Measurements from ENCODE around the gene STRN. TPM values are rescaled to one million over a fixed set of nuclear protein-coding genes. Genes with fewer than 3 reads are reported as not detected.

Gene STRN
- total RNA-seq, 2 donors from 2014 or later = 15.0 to 32.3 TPM

DNA sequence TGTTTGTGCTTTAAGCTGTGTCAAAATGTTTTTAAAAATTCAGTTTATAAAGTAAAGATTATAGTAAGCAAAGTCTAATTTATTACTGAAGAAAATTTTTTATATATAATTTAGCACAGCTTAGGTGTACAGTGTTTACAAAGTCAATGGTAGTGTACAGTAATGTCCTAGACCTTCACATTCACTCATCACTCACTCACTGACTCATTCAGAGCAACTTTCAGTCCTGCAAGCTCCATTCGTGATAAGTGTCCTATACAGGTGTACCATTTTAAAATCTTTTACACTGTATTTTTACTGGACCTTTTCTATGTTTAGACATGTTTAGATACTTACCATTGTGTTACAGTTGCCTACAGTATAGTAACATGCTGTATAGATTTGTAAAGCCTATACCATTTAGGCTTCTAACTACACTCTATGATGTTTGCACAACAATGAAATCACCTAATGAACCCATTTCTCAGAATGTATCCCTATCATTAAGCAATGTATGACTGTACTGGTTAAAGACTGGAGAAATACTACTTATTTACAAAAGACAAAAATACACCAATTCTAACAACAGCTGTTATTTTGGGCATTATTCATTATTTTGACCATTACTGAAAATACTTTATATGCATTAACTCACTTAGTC is 95.1 kb downstream of the STRN start:
- H3K4me1 ChIP-seq (replicated peaks) = no peaks in the 10 kb centered on the region
- DNase-seq (ENCODE audit: low spot score) = no peak
- intact Hi-C loops (cut with DNase I) = no loop called here
- H3K27ac ChIP-seq = no peak overlapping the region
- no peaks in the 10 kb centered on the region for H3K36me3 ChIP-seq
- 81% methylated on average over 1 of the region's 1 CpG for WGBS
- no peaks in the 10 kb centered on the region for H3K27me3 ChIP-seq (replicated peaks; ENCODE audit: insufficient read depth)
- no peak overlapping the region for H3K4me3 ChIP-seq
- TF ChIP-seq POLR2AphosphoS5 (IDR thresholded peaks at IDR 0.05) (no peak), POLR2A (IDR thresholded peaks at IDR 0.05) (no peak)
- TF ChIP-seq, protein P1, sequence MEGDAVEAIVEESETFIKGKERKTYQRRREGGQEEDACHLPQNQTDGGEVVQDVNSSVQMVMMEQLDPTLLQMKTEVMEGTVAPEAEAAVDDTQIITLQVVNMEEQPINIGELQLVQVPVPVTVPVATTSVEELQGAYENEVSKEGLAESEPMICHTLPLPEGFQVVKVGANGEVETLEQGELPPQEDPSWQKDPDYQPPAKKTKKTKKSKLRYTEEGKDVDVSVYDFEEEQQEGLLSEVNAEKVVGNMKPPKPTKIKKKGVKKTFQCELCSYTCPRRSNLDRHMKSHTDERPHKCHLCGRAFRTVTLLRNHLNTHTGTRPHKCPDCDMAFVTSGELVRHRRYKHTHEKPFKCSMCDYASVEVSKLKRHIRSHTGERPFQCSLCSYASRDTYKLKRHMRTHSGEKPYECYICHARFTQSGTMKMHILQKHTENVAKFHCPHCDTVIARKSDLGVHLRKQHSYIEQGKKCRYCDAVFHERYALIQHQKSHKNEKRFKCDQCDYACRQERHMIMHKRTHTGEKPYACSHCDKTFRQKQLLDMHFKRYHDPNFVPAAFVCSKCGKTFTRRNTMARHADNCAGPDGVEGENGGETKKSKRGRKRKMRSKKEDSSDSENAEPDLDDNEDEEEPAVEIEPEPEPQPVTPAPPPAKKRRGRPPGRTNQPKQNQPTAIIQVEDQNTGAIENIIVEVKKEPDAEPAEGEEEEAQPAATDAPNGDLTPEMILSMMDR (IDR thresholded peaks at IDR 0.05) = no peak
- H3K9me3 ChIP-seq = no peaks in the 10 kb centered on the region

DNA sequence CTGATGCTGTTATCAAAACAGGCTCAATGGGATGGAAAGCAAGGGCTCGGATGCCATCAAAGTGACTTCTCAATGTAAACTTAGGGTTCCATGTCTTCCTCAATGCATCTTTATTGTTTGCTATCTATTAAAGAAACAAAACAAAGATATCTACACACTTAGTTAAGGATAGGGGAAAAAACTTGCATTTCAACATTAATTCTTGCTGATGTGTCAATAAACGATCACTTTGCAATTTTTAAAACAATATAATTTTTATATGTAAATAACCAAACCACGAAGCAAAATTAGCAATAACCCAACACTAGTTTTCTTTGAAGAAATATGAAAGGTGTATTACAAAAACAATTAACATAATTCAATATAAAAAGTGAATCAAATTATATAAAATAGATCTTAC is 96.7 kb downstream of the STRN start:
- no peaks in the 10 kb centered on the region for H3K4me1 ChIP-seq (replicated peaks)
- DNase-seq (ENCODE audit: low spot score) = no peak
- no peak for TF ChIP-seq POLR2A (IDR thresholded peaks at IDR 0.05)
- TF ChIP-seq, protein P1 (IDR thresholded peaks at IDR 0.05) = no peak
- no peak for TF ChIP-seq POLR2AphosphoS5 (IDR thresholded peaks at IDR 0.05)
- H3K4me3 ChIP-seq = no peak overlapping the region
- H3K27me3 ChIP-seq (replicated peaks; ENCODE audit: insufficient read depth) = no peaks in the 10 kb centered on the region
- no peaks in the 10 kb centered on the region for H3K9me3 ChIP-seq
- intact Hi-C loops (cut with DNase I) = no loop called here
- no peaks in the 10 kb centered on the region for H3K36me3 ChIP-seq
- H3K27ac ChIP-seq = no peak overlapping the region
- WGBS = 65% methylated on average over 3 of the region's 3 CpGs

DNA sequence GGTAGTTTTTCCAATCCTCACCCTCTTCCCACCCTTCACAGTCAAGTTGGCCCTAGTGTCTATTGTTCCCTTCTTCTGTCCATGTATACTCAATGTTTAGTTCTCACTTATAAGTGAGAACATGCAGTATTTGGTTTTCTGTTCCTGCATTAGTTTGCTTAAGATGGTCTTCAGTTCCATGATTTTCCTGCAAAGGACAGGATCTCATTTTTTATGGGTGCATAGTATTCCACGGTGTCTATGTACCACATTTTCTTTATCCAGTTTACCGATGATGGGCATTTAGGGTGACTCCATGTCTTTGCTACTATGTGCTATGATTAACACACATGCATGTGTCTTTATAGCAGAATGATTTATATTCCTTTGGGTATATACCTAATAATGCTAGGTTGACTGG is 104.4 kb downstream of the STRN start:
- WGBS = 98% methylated on average over 2 of the region's 2 CpGs
- H3K4me3 ChIP-seq = no peak overlapping the region
- TF ChIP-seq POLR2A (IDR thresholded peaks at IDR 0.05) (no peak), POLR2AphosphoS5 (IDR thresholded peaks at IDR 0.05) (no peak)
- TF ChIP-seq, protein P1 (IDR thresholded peaks at IDR 0.05) = no peak
- no peaks in the 10 kb centered on the region for H3K4me1 ChIP-seq (replicated peaks)
- no peaks in the 10 kb centered on the region for H3K9me3 ChIP-seq
- H3K36me3 ChIP-seq = no peaks in the 10 kb centered on the region
- no peaks in the 10 kb centered on the region for H3K27me3 ChIP-seq (replicated peaks; ENCODE audit: insufficient read depth)
- DNase-seq (ENCODE audit: low spot score) = no peak
- intact Hi-C loops (cut with DNase I) = no loop called here
- no peak overlapping the region for H3K27ac ChIP-seq

DNA sequence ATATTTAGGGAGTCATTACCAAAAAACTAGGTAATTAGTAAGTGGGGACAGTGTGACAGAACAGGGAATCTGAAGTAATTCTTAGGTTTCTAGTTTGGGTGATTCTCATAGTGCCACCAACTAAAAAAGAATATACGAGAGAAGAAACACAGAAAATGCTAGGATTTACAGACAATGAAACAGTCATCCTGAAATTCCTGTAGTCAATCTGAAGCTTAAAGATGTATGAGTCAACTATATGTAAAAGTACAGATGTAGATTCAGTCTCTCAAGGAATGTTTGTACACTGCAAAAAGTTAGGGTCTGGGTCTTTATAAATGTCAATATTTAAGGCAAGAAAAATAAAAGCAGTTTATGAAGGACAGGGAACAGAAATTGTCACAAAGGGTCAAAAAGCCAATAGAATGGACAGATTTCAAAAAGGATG is 107.0 kb downstream of the STRN start:
- Histone ChIP-seq H3K4me3 (no peak overlapping the region), H3K36me3 (no peaks in the 10 kb centered on the region), H3K9me3 (no peaks in the 10 kb centered on the region), H3K27me3 (replicated peaks; ENCODE audit: insufficient read depth) (no peaks in the 10 kb centered on the region), H3K4me1 (replicated peaks) (no peaks in the 10 kb centered on the region), H3K27ac (no peak overlapping the region)
- DNase-seq (ENCODE audit: low spot score) = no peak
- intact Hi-C loops (cut with DNase I) = no loop called here
- 100% methylated on average over 1 of the region's 1 CpG for WGBS
- TF ChIP-seq, protein P1 (IDR thresholded peaks at IDR 0.05) = no peak
- no peak for TF ChIP-seq POLR2A (IDR thresholded peaks at IDR 0.05)
- no peak for TF ChIP-seq POLR2AphosphoS5 (IDR thresholded peaks at IDR 0.05)

Measured in prostate gland (tissue), 2 donors.